GDM1 (cell line): ENCODE measurements around the gene IL9.
"Not testable (repeated sequence)": the region's sequence is repeated elsewhere in the genome, so short reads cannot be mapped to it uniquely, and the experiment has no call there.

ENCODE experiments used
- DNase-seq: peaks from one replicate; lab custom pipeline; 2025; lab: John Stamatoyannopoulos, UW

Gene IL9

GRCh38 chr5:135868681-135869080 lies 27.0 kb downstream of the IL9 start:
- no peak for DNase-seq

DNA sequence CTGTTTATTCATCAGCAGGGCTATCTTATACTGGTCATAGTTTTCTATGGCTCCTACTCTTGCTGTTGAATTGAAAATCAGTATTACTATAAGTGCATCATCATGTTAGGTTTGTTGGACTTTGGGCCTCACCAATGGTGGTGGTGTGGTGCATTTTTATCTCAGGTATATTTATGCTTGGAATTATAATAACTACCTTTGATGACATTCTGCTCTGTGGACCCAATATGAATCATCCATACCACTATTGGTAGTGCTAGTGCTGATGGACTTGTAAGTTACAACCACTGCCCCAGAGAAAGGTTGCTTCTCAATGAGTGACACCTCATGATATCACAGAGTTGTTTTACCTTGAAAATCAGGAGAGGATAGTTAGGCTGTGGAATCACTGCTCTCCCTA lies 28.0 kb downstream of the IL9 start:
- DNase-seq: no peak

GRCh38 chr5:135866016-135866415 lies 29.6 kb downstream of the IL9 start:
- no peak for DNase-seq

GRCh38 chr5:135864503-135865435 lies 30.9 kb downstream of the IL9 start:
- DNase-seq: no peak

GRCh38 chr5:135862744-135863143 lies 32.9 kb downstream of the IL9 start:
- no peak for DNase-seq

GRCh38 chr5:135862086-135862485 lies 33.6 kb downstream of the IL9 start:
- DNase-seq: no peak

DNA sequence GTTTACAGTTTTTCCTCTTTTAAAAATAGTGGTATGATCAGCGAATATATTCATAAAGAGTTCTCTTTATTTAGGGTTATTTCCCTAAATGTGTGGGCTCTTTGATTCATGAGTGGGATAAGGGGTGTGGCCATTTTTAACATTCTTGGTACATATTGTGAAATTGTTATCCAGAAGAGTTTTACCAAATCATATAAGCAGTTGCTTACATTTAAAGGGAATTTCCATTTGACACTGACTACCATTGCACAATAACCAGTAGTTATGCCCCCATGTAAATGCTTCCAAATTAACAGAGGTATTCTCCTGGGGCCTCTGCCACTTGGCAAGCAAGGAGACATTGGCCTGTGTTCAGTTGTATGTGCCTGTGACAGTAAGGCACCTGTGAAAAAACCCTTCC lies 34.0 kb downstream of the IL9 start:
- DNase-seq: no peak

DNA sequence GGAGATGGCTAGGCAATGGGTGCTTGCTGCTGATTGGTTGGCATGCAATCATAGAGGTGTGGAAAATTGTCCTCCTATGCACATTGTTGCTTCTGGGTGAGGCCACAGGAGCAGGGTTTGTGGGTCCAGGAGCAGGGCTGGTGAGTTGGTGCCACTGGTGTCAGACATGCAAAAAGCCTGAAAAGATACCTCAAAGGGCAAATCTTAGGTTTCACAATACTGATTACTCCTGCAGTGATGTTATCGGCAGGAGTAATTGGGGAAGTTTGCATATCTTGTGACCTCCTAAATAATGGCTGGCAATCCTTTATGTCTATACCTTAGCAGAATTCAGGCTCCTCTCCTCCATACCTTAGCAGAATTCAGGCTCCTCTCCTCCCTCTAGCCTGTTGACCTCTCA lies 36.0 kb downstream of the IL9 start:
- no peak for DNase-seq

GRCh38 chr5:135859186-135859585 lies 36.5 kb downstream of the IL9 start:
- not testable (repeated sequence) for DNase-seq

DNA sequence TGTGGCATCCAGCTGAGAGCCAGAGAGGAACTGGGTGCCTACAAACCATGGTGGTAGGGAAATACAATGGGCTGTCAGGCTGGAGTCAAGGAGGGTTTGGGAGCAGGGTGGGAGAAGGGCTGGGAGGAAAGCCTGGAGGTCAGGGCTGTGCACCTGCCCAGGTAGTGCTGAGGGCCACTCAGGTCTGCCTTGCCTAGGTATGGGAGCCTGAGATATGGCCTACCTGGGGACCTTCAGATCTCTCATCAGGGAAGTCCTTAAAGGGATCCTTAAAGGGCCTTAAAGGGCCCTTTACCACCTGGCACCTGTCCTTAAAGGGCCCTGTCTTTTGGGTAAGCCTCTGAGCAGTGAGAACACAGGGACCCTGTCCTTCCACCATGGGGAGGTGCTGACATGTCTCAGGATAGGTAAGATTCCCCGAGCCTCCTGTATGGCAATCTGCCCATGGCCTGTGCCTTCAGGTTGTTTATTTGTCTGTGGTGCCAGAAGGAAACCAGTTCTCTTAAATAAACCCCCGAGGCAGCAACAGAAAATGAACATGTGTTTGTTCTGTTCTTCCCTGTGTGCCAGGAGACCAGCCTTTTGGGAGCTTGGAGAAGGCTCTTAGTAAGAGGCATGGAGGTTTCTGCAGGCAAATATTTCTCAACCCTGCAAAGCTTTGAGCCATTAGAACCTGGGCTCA lies 37.9 kb downstream of the IL9 start:
- no peak for DNase-seq

DNA sequence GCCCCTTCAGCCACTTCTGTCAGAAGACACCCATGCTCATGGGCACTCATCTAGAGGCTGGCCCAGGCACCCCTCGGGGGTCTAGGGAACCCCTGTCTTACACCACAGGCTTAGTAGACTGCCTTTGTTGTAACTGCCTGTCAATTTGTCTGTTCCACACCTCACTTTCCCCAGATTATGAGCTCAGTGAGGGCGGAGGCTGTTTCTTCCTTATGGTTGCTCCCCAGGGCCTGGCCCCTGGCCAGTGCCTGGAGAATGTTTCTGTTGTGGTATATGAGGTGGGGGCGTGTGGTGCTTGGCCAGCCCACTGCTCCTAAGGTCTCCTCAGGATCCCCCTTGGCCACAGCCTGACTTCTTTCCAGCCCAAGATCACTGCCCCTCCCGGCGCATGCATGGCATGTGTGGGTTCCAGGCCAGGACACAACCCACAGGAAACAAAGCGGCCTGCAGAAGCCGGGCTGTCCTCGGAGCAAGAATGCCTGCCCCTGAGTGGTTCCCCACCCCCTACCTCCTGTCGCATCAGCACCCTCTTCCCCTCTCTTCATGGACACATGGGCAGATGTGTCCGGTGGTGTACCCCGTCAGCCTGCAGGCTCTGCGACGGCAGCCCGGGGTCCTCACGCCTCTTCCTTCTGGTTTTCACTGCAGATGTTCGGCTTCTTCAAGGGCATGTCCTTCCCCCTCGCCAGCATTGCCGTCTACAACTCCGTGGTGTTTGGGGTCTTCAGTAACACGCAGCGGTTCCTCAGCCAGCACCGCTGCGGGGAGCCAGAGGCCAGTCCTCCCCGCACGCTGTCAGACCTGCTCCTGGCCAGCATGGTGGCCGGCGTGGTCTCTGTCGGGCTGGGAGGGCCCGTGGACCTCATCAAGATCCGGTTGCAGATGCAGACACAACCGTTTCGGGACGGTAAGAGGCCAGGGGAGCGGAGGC lies 43.5 kb downstream of the IL9 start:
- no peak for DNase-seq

DNA sequence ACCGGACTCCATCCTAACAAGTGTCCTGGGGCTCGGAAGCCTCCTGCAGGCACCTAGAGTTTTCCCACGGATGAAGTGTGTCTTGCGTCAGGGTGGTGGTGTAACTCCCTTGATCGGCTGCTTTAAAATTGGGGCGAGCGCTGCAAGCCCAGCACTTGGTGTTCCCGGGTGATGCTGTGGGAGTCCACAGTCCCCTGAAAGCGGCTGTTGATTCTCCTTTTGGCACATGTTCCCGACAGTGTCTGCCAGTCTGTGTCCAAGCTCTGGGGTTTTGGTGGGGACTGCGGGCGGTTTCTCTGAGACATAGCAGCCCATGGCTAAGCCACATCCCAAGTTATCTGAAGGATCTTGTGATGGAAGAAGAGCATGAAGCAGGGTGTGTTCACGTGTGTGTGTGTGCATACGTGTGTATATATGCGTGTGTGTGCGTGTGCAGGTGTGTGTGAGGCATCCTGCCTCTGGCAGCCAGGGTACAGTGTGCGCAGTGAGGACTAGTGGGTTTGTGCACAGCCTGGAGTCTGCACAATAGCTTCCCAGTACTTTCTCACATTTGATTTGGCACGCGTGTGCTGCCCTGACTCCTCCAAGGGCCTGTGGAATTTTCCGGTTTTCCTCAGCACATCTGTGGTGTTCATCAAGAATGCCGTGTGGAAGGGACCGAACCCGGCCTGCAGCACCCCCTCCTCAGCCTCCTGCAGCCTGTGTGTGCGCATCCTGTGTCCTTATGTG lies 44.3 kb downstream of the IL9 start:
- no peak for DNase-seq

DNA sequence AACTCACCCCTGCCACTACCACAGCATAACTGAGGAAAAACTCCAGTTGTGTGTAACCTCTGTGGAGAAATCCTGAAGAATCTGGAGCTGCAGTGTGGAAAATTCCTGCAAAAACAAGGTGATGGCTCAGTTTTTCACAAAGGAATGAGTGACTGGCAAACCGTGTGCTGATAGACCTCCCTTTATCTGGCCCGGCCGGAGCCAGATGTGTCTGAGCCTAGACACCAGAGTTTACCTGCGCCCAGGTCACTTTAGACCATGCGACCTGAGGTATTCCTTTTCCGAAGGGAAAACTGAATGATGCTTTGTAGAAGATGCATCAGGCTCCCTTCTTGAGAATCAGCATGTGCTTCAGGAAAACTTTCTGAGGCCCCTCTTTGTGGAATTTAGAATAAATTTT lies 45.0 kb downstream of the IL9 start:
- no peak for DNase-seq

DNA sequence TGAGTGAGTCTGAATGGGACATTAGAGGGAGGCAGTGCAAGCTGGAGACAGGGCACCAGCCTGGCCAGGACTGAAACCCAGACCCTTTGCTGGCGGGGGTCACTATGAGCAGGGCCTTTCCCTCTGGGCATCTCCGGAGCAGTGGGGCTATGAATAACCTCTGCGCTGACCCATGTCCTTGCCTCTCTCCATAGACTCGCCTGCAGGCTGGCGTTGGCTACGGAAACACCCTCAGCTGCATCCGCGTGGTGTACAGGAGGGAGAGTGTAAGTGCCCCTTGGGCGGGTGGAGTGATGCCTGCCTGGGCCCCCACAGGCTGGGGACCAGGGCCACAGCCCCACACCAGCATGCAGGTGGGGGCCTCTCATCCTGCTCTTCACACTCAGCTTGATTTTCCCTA lies 45.4 kb downstream of the IL9 start:
- DNase-seq: no peak

DNA sequence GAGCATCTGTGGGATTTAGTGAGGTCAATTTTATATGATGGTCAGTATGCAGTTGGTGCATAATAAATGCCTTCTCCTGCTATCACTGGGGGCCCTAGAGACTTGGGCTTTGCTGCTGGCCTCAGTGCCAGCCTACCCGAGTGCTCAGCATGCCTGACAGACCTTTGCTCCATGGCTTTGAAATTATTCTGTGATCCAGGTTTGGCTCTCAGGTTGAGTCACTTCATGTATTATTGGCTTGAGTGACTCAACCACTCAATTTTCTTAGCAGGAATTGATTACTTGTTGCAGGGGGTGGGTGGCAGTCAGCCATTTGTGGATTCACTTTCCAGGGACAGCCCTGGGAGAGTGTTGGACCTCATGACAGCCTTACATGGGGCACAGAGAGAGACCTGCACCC lies 47.7 kb downstream of the IL9 start:
- DNase-seq: no peak

- DNase-seq: no peak
Measured at GRCh38 chr5:135846311-135846710, 49.3 kb downstream of the IL9 start.

GRCh38 chr5:135843571-135844337 lies 51.9 kb downstream of the IL9 start:
- no peak for DNase-seq

- DNase-seq: no peak
Measured at GRCh38 chr5:135842737-135843136, 52.9 kb downstream of the IL9 start.
